HUDEP-2 (cell line): ENCODE results near the gene SYCP1.
"Not testable (repeated sequence)": the region's sequence is repeated elsewhere in the genome, so short reads cannot be mapped to it uniquely, and the experiment has no call there.

Experiments used
- DNase-seq, 76 experiments: peaks; one replicate each; lab custom pipeline; 2025; ENCODE audit not compliant: unreplicated experiment in 76 of 76; lab: John Stamatoyannopoulos, UW

The SYCP1 gene

DNA sequence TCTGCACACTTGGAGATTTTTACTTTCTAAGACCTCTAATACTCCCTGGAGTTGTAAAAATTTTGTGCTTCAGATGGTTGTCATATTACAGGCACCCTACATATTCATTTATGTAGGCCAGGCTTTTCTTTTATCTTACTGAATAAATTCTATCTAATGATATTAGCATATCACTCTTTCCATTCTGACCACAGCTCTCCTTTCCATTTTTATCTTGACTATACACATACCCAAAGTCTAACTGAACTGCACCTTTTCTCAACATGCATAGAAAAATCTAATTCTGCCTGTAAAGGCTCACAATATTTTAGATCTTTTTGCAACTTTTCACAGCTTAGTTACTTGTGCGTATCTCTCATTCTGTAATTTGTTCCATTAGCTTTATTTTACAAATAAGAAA is 122.2 kb downstream of the SYCP1 start:
- DNase-seq: peak in 5 of 76 experiments; percentile 18 to 67 (median 29)

- peak in 48 of 76 experiments; percentile 1 to 78 (median 20) for DNase-seq
These were observed 124.7 kb downstream of the SYCP1 start for GRCh38 chr1:114979278-114979891.

DNA sequence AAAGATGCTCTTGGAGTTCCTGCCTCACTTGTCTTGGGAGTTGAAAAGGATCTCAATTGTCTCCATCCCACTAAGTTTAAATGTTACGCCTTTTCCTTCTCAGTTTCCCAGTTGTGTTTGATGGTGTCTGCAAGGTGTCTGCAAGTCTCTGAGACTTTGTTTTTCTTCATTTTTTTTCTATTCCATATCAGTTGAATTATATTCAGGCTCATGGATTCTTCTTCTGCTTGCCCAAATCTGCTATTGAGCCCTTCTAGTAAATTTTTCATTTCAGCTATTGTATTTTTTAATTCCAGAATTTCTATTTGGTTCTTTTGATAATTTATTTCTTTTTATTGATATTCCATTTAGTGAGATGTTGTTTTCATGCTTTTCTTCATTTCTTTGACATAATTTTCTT is 127.6 kb downstream of the SYCP1 start:
- DNase-seq: no peak

- DNase-seq: no peak
These were observed 131.6 kb downstream of the SYCP1 start for GRCh38 chr1:114986286-114986685.

- no peak for DNase-seq
These were observed 133.4 kb downstream of the SYCP1 start for GRCh38 chr1:114988095-114988494.

DNA sequence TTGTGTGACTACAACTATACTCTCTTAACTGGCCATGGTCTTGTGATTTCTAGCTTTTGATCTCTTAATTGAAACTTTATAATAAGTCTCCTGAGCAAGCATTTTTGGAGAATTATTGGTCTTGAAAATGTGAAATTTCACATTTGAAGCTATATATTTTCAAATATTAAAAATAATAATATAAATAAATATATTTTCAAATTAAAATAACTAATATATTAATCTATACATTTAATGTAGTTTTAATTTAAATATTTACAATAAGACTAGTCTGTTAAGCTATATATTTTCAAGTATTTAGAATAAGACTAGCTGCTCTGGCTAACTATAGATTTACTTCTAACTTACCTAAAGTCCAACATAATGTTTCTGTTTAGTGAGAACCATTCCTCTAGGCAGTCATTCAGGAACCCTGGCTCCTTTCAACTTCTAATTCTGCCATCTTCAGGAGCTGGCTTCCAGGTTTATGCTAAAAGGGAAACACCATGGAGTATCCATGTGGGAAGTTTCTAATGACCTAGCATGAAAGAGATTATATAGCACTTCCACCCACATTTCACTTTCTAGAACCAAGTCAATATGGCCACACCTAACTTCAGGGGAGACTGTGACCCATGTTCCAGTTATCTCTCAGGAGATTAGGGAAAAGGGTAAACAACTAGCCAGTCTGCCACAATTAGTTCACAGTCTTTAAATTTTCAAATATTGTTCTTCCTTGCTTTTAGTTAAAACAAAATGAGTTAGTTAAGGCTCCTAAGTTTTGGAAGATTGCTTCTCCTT is 143.0 kb downstream of the SYCP1 start:
- DNase-seq: no peak

GRCh38 chr1:115006191-115006590 is 151.5 kb downstream of the SYCP1 start:
- DNase-seq: no peak

GRCh38 chr1:115012006-115012405 is 157.3 kb downstream of the SYCP1 start:
- no peak for DNase-seq

GRCh38 chr1:115012434-115012833 is 157.8 kb downstream of the SYCP1 start:
- no peak for DNase-seq

- DNase-seq: no peak
These were observed 159.1 kb downstream of the SYCP1 start for GRCh38 chr1:115013792-115014191.

DNA sequence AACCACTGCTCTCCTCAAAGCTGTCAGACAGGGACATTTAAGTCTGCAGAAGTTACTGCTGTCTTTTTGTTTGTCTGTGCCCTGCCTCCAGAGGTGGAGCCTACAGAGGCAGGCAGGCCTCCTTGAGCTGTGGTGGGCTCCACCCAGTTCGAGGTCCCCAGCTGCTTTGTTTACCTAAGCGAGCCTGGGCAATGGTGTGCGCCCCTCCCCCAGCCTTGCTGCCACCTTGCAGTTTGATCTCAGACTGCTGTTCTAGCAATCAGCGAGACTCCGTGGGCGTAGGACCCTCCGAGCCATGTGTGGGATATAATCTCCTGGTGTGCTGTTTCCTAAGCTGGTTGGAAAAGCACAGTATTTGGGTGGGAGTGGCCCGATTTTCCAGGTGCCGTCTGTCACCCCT is 164.9 kb downstream of the SYCP1 start:
- DNase-seq: not testable (repeated sequence)

- no peak for DNase-seq
These were observed 166.5 kb downstream of the SYCP1 start for GRCh38 chr1:115021145-115021544.

DNA sequence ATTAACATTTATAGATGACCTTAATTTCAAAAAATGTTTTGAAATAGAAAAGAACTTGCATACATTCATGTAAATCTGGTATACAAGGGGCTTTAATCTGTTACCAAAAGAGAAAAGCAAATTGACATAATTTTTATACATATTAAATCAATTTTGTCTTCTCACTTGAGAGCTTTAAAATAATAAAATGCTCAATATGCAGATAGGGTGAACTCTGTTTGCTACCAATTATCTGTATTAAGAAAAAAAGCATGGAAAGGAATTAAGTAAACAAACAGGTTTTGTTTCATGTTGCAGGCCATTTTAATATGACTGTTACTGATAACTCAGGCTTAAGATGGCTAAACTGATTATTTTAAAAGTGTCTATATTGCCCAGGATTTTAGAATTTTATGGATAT is 168.9 kb downstream of the SYCP1 start:
- DNase-seq: no peak

GRCh38 chr1:115029526-115029925 is 174.9 kb downstream of the SYCP1 start, which contains the start of gene TSHB:
Gene TSHB (plus strand): TSS chr1:115029826. CDS start chr1:115033363, 3,537 bp downstream.
- no peak for DNase-seq

DNA sequence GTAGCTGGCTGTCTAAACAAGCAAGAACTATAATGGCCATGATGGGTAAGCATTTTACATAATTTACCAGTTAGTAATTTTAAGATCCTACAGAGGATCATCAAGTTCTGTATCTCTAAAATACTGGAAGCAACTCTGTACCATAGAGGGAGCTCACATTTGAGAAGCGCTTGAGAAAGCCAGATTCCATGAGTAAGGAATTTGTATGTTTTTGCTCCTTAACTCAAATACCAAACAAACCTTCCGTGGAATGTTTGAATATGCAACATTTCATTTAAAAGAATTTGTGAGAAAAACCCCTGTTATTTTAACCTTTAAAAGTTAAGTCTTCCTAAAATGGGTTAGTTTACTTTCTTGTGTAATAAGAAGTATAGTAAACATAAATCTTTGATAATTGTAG is 176.9 kb downstream of the SYCP1 start:
- no peak for DNase-seq

GRCh38 chr1:115035652-115036051 is 181.0 kb downstream of the SYCP1 start:
- no peak for DNase-seq

GRCh38 chr1:115036814-115037507 is 182.3 kb downstream of the SYCP1 start:
- no peak for DNase-seq

DNA sequence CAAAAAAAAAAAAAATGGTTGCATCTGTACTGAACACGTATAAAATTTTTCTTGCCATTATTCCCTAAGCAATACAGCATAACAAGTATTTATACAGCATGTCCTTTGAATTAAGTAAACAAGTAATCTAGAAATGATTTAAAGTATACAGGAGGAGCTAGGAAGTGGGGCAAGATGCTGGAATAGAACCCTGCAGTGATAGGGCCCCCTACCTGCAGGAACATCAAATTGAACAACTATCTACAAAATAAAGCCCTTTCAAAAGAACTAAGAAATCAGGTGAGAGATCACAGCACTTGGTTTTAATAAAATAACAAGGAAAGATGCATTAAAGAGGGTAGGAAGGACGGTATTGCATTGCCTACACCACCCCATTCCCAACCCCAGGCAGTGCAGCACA is 185.8 kb downstream of the SYCP1 start:
- no peak for DNase-seq

DNA sequence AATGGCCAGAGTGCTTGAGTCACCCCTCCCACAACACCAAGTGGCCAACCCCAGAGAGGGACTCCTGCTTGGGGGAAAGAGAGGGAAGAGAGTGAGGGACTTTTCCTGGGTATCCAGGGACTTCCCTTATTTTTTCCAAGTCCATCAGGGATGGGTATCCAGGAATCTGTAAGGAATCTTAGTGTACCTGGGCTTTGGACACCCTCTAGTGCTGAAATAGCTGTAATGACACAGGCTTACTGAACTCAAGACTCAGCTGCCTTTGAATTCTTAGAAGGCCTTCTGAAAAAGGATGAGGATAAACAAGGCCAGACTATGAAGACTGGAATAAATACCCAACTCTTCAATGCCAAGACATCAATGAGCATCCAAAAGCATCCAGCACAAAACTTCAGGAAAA is 187.0 kb downstream of the SYCP1 start:
- DNase-seq: peak in 1 of 76 experiments; percentile 7
